ENCODE data around the gene ZNF844. TPM values are rescaled to one million over a fixed set of nuclear protein-coding genes. Genes with fewer than 3 reads are reported as not detected.
"Not testable (repeated sequence)": the region's sequence is repeated elsewhere in the genome, so short reads cannot be mapped to it uniquely, and the experiment has no call there.

ZNF844 gene
- total RNA-seq, 1 donor from 2014 or later: 11.7 TPM

- peak; percentile 100 for ATAC-seq
- H3K9me3 ChIP-seq: no peaks in the 10 kb centered on the region
- intact Hi-C loops (cut with DNase I): no loop called here
- peak within 1 kb of the TSS; percentile 72 for H3K4me3 ChIP-seq
- no peaks in the 10 kb centered on the region for H3K36me3 ChIP-seq
- peak within 1 kb of the TSS; percentile 58 for H3K27ac ChIP-seq
- no peaks in the 10 kb centered on the region for H3K27me3 ChIP-seq (ENCODE audit: low read depth)
- TF ChIP-seq CTCF (IDR thresholded peaks at IDR 0.05): peak; percentile 24
- H3K4me1 ChIP-seq: peaks cover 9% of the 10 kb centered on the region
- DNase-seq: peak; percentile 93
Observed at GRCh38 chr19:12052497-12053169, 11.9 kb upstream of the ZNF844 start, which contains the start of gene ZNF878. Gene ZNF878 (minus strand): TSS chr19:12052961. CDS start chr19:12052801, 160 bp downstream.

GRCh38 chr19:12055784-12056183 is 8.7 kb upstream of the ZNF844 start:
- Histone ChIP-seq H3K9me3 (no peaks in the 10 kb centered on the region), H3K27ac (no peak overlapping the region), H3K4me1 (peaks cover 15% of the 10 kb centered on the region), H3K27me3 (ENCODE audit: low read depth) (no peaks in the 10 kb centered on the region), H3K4me3 (no peak overlapping the region), H3K36me3 (no peaks in the 10 kb centered on the region)
- intact Hi-C loops (cut with DNase I): no loop called here
- no peak for ATAC-seq
- TF ChIP-seq CTCF (IDR thresholded peaks at IDR 0.05): no peak
- no peak for DNase-seq

GRCh38 chr19:12075538-12076139 is 11.1 kb downstream of the ZNF844 start:
- Histone ChIP-seq H3K36me3 (peaks cover 36% of the 10 kb centered on the region), H3K27me3 (ENCODE audit: low read depth) (no peaks in the 10 kb centered on the region), H3K4me3 (no peak overlapping the region), H3K4me1 (no peaks in the 10 kb centered on the region), H3K9me3 (peaks cover 100% of the 10 kb centered on the region), H3K27ac (no peak overlapping the region)
- intact Hi-C loops (cut with DNase I): no loop called here
- ATAC-seq (no peak), DNase-seq (no peak)
- TF ChIP-seq CTCF (IDR thresholded peaks at IDR 0.05): no peak

GRCh38 chr19:12076331-12076730 is 11.8 kb downstream of the ZNF844 start:
- H3K27me3 ChIP-seq (ENCODE audit: low read depth); DNase-seq; H3K4me1 ChIP-seq; H3K4me3 ChIP-seq; intact Hi-C loops (cut with DNase I); ATAC-seq; H3K27ac ChIP-seq: not testable (repeated sequence)
- H3K9me3 ChIP-seq: peaks cover 100% of the 10 kb centered on the region
- H3K36me3 ChIP-seq: peaks cover 36% of the 10 kb centered on the region

- Histone ChIP-seq H3K36me3 (peaks cover 36% of the 10 kb centered on the region), H3K27me3 (ENCODE audit: low read depth) (no peaks in the 10 kb centered on the region), H3K9me3 (peaks cover 92% of the 10 kb centered on the region), H3K27ac (no peak overlapping the region), H3K4me3 (no peak overlapping the region), H3K4me1 (no peaks in the 10 kb centered on the region)
- intact Hi-C loops (cut with DNase I): no loop called here
- ATAC-seq (no peak), DNase-seq (no peak)
- no peak for TF ChIP-seq CTCF (IDR thresholded peaks at IDR 0.05)
Observed at GRCh38 chr19:12077375-12077774, 12.8 kb downstream of the ZNF844 start.

GRCh38 chr19:12083336-12083735 is 18.8 kb downstream of the ZNF844 start:
- peaks cover 42% of the 10 kb centered on the region for H3K9me3 ChIP-seq
- H3K4me1 ChIP-seq; ATAC-seq; DNase-seq; H3K27me3 ChIP-seq (ENCODE audit: low read depth); H3K27ac ChIP-seq; H3K4me3 ChIP-seq; H3K36me3 ChIP-seq; intact Hi-C loops (cut with DNase I): not testable (repeated sequence)

Data from lower lobe of right lung (tissue), 2 donors.